Mesendoderm (in vitro differentiated cells): ENCODE data around the gene TPSAB1.
"Not testable (repeated sequence)": the region's sequence is repeated elsewhere in the genome, so short reads cannot be mapped to it uniquely, and the experiment has no call there.

Experiments used
- DNase-seq: peaks from one replicate; pipeline ENCODE4 v3.0.0; 2013
- H2AK5ac ChIP-seq: 2 replicates; pipeline ENCODE4 v1.6.1; 2013; ENCODE audit warnings: low read length, inconsistent platforms
- H2BK120ac ChIP-seq: 2 replicates; pipeline ENCODE4 v1.6.1; 2013; ENCODE audit warnings: low read depth, mild to moderate bottlenecking, low read length, moderate library complexity, mixed read lengths
- H2BK15ac ChIP-seq: replicated peaks from 2 replicates; pipeline ENCODE4 v1.6.1; 2013; ENCODE audit warnings: low read depth, mild to moderate bottlenecking, moderate library complexity
- H2BK5ac ChIP-seq: 2 replicates; pipeline ENCODE4 v1.6.1; 2013; ENCODE audit warnings: low read length, inconsistent platforms
- H3K18ac ChIP-seq: 2 replicates; pipeline ENCODE4 v1.6.1; 2013; ENCODE audit warnings: mild to moderate bottlenecking, low read length, mixed read lengths
- H3K23ac ChIP-seq: one replicate; pipeline ENCODE4 v1.6.1; 2013; ENCODE audit warnings: low read length
- H3K27ac ChIP-seq: 2 replicates; pipeline ENCODE4 v1.5.1; 2013; ENCODE audit warnings: low read depth, mild to moderate bottlenecking, inconsistent platforms, low read length, moderate library complexity
- H3K27me3 ChIP-seq: 2 replicates; pipeline ENCODE4 v1.6.1; 2013; ENCODE audit warnings: low read length, control low read depth, mild to moderate bottlenecking, inconsistent platforms; ENCODE audit not compliant: insufficient read depth, poor library complexity
- H3K36me3 ChIP-seq: 2 replicates; pipeline ENCODE4 v1.6.1; 2013; ENCODE audit warnings: low read length, inconsistent platforms; ENCODE audit not compliant: control insufficient read depth, insufficient read depth
- H3K4ac ChIP-seq: one replicate; pipeline ENCODE4 v1.6.1; 2013; ENCODE audit warnings: low read depth, mild to moderate bottlenecking, low read length, moderate library complexity
- H3K4me1 ChIP-seq: 2 replicates; pipeline ENCODE4 v1.6.1; 2013; ENCODE audit warnings: low read depth, low read length, inconsistent platforms; ENCODE audit not compliant: control insufficient read depth
- H3K4me2 ChIP-seq: 2 replicates; pipeline ENCODE4 v1.6.1; 2013; ENCODE audit warnings: low read length
- H3K4me3 ChIP-seq: 2 replicates; pipeline ENCODE4 v1.5.1; 2013; ENCODE audit warnings: mild to moderate bottlenecking, low read length
- H3K56ac ChIP-seq: one replicate; pipeline ENCODE4 v1.6.1; 2013; ENCODE audit warnings: low read length
- H3K79me1 ChIP-seq: 2 replicates; pipeline ENCODE4 v1.6.1; 2013; ENCODE audit warnings: low read length, inconsistent platforms
- H3K79me2 ChIP-seq: 2 replicates; pipeline ENCODE4 v1.6.1; 2013; ENCODE audit warnings: mild to moderate bottlenecking, low read length; ENCODE audit not compliant: control insufficient read depth, insufficient read depth
- H3K9ac ChIP-seq: 2 replicates; pipeline ENCODE4 v1.6.1; 2013; ENCODE audit warnings: low read length, inconsistent platforms
- H4K5ac ChIP-seq: one replicate; pipeline ENCODE4 v1.6.1; 2013; ENCODE audit warnings: low read length
- H4K8ac ChIP-seq: one replicate; pipeline ENCODE4 v1.6.1; 2013; ENCODE audit warnings: low read depth, mild to moderate bottlenecking, control low read depth, low read length, moderate library complexity
- WGBS: extraction: QIAGEN DNeasy Blood & Tissue Kit; methylation state at CpG from one replicate; pipeline ENCODE4 v1.1.7; 2013; ENCODE audit warnings: low lambda C conversion rate, missing lambda C conversion rate; ENCODE audit not compliant: insufficient coverage; ENCODE audit errors: extremely low coverage; 5-methylcytosine and 5-hydroxymethylcytosine counted together

Gene TPSAB1

DNA sequence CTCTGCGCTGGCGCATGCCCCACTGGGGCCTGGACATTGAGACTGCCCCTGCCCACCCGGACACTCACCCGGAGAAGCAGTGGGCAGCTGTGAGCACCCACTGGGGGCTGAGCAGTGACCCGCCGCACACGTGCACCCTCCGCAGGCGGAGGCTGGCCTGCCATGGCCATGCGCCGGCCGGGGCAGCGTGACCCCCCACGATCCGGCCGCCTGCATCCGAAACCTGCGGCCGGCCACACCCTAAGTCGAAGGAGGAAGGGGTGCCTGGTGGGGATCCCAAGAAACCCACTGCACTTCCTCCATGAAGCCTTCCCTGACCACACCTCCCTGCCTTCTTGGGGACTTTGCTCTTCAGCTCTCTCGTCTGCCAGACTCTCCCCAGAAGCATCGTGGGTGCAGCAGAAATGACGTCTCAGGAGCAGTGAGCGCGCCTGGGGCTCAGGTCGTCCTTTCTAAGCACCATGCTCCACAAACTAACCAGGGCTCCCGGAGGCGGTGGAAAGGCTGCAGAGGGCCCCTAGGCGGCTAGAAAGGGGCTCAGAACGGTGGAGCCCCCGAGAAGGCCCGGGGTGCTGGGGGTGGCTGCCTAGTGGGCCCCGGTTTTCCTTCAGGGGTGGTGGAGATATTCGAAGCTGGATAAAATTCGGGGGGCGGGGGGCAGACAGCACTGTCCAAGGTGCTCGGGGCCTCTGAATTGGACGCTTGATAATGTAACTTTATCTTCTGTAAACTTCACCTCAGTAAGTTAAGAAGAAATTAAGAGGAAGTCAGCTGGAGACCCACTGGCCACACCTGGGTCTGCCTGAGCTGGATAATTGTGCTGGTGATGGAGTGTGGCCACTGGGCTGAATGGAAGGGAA, 16.9 kb upstream of the TPSAB1 start:
- no peak overlapping the region for H3K4me3 ChIP-seq
- H3K56ac ChIP-seq: no peak overlapping the region
- no peak overlapping the region for H3K4me2 ChIP-seq
- DNase-seq: no peak
- H4K5ac ChIP-seq: no peak overlapping the region
- H3K27ac ChIP-seq: no peak overlapping the region
- H2BK5ac ChIP-seq: no peak overlapping the region
- H3K9ac ChIP-seq: no peak overlapping the region
- H3K4ac ChIP-seq: no peak overlapping the region
- H3K36me3 ChIP-seq: no peaks in the 10 kb centered on the region
- no peaks in the 10 kb centered on the region for H3K79me2 ChIP-seq
- no peak overlapping the region for H3K18ac ChIP-seq
- no peak overlapping the region for H2BK15ac ChIP-seq
- H3K4me1 ChIP-seq: no peaks in the 10 kb centered on the region
- no peak overlapping the region for H3K23ac ChIP-seq
- H4K8ac ChIP-seq: no peak overlapping the region
- no peak overlapping the region for H2AK5ac ChIP-seq
- H2BK120ac ChIP-seq: no peak overlapping the region
- H3K27me3 ChIP-seq: no peaks in the 10 kb centered on the region
- WGBS: no CpG with 5 or more reads among the region's 38 CpGs
- no peaks in the 10 kb centered on the region for H3K79me1 ChIP-seq

DNA sequence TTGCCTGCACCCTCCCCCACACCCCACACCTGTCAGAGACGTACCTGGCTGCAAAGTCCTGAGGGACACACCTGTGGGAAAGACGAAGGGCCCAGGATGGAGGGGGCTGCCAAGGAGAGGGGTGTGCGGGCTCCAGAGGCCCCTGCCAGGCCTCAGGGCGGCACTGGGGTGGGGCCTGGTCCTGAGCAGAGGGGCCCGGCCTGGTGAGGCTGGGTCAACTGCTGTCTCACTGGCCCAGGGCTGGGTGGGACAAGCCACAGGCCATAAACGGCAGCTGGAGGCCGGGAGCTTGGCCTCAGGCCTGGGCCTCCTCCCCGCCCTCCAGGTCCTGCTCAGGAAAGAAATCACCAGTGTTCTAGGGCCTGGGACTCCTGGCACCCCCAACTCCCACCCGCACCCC, 15.9 kb upstream of the TPSAB1 start:
- Histone ChIP-seq H3K56ac (no peak overlapping the region), H3K27ac (no peak overlapping the region), H3K79me1 (no peaks in the 10 kb centered on the region), H3K36me3 (no peaks in the 10 kb centered on the region), H2BK5ac (no peak overlapping the region), H3K4me2 (no peak overlapping the region), H3K27me3 (no peaks in the 10 kb centered on the region), H3K18ac (no peak overlapping the region), H2BK15ac (no peak overlapping the region), H4K5ac (no peak overlapping the region), H3K4me1 (no peaks in the 10 kb centered on the region), H3K79me2 (no peaks in the 10 kb centered on the region), H2BK120ac (no peak overlapping the region), H3K4ac (no peak overlapping the region), H3K9ac (no peak overlapping the region), H4K8ac (no peak overlapping the region), H2AK5ac (no peak overlapping the region), H3K23ac (no peak overlapping the region), H3K4me3 (no peak overlapping the region)
- DNase-seq: no peak
- WGBS: no CpG with 5 or more reads among the region's 9 CpGs

DNA sequence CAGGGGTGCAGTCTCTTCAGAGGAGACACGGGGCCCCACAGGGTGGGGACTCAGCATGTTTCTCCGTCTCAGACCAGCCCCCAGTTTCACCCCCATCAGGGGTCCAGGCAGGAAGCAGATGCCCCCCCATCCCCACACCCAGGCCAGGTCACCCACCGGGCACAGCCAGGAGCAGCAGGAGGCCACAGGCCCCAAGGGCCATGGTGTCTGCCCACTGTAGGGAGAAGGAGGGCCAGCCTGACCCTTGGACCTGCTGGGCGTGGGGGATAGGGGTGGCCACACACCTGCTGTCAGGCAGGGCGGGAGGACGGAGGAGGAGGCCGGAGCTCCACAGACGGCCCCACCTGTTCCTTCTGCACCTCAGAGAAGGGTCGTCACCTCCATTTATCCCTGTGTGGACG, 15.5 kb upstream of the TPSAB1 start, which contains the start of gene TPSG1:
TPSG1 (minus strand) TSS at position 218 of the 401 bp plus-strand sequence; CDS start at position 202, 16 bp downstream.
- Histone ChIP-seq H3K18ac (no peak within 1 kb of the TSS), H3K27me3 (no peaks in the 10 kb centered on the region), H2BK15ac (no peak within 1 kb of the TSS), H4K8ac (no peak within 1 kb of the TSS), H3K4me2 (no peak within 1 kb of the TSS), H2BK120ac (no peak within 1 kb of the TSS), H2BK5ac (no peak within 1 kb of the TSS), H3K23ac (no peak within 1 kb of the TSS), H4K5ac (no peak within 1 kb of the TSS), H3K9ac (no peak within 1 kb of the TSS), H3K4ac (no peak within 1 kb of the TSS), H3K4me3 (no peak within 1 kb of the TSS), H3K36me3 (no peaks in the 10 kb centered on the region), H3K79me1 (no peaks in the 10 kb centered on the region), H2AK5ac (no peak within 1 kb of the TSS), H3K4me1 (no peaks in the 10 kb centered on the region), H3K27ac (no peak within 1 kb of the TSS), H3K79me2 (no peaks in the 10 kb centered on the region), H3K56ac (no peak within 1 kb of the TSS)
- no CpG with 5 or more reads among the region's 10 CpGs for WGBS
- DNase-seq: no peak

DNA sequence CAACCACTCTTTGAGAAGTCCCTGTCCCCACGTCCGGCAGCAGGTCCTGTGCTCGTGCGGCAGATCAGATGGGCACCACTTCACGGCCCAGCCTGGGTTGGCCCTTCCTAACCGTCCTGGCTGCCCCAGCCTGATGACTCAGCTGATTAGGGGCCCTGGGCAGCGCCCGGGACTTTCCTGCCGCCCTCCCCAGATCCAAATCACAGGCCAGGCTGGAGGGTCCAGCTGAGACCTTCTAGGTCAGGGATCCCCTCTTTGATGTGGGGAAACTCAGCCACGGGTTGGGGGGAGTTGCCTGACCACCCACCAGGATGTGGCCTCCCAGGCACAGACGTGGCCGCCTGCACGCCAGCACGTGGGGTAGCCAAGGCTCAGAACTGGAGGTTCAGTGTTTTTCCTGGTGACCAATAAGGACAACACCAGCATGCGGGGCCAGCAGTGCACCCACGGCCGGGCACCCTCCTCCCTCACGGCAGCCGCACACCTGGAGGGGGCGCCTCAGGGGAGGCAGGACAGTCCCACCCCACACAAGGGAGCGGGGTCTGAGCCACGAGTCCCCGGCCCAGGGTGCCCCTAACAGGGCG, 14.7 kb upstream of the TPSAB1 start:
- H3K79me1 ChIP-seq, H3K23ac ChIP-seq, H3K4ac ChIP-seq, H3K36me3 ChIP-seq, H3K4me1 ChIP-seq, H3K27me3 ChIP-seq, DNase-seq, H2BK120ac ChIP-seq, H2BK15ac ChIP-seq, H3K79me2 ChIP-seq, H4K8ac ChIP-seq, H3K4me3 ChIP-seq, H3K56ac ChIP-seq, H3K27ac ChIP-seq, H2BK5ac ChIP-seq, H3K9ac ChIP-seq, H3K18ac ChIP-seq, H4K5ac ChIP-seq, H2AK5ac ChIP-seq, H3K4me2 ChIP-seq: not testable (repeated sequence)
- WGBS: no CpG with 5 or more reads among the region's 24 CpGs

DNA sequence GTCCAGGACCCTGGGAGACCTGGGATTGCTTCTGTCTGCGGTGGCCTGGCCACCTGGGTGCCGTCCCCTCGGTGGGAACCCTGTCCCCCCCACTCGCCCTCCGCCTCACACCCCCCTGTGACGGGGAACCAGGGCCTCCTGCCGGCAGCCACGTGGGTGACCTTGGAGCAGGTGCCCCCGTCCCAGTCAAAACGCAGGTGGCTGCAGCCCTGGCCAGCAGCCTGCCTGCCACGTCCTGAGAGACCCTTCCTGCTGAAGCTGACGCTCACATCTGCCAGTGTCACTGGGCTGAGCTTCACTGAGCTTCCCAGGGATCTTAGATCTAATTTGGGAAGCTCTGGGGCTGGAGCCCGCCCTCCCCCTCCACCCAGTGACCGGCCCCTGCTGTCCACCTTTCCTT, 13.8 kb upstream of the TPSAB1 start:
- not testable (repeated sequence) for H3K27ac ChIP-seq, H4K5ac ChIP-seq, H3K4ac ChIP-seq, DNase-seq, H2AK5ac ChIP-seq, H3K79me2 ChIP-seq, H3K79me1 ChIP-seq, H3K4me3 ChIP-seq, H3K9ac ChIP-seq, H3K36me3 ChIP-seq, H3K18ac ChIP-seq, H2BK5ac ChIP-seq, H3K4me2 ChIP-seq, H3K56ac ChIP-seq, H3K4me1 ChIP-seq, H3K27me3 ChIP-seq, H2BK15ac ChIP-seq, H2BK120ac ChIP-seq, H4K8ac ChIP-seq, H3K23ac ChIP-seq
- WGBS: no CpG with 5 or more reads among the region's 14 CpGs
